ENCODE data around the gene DCP1B.

GRCh38 chr12:1904875-1905274 is 99.4 kb downstream of the DCP1B start:
- TF ChIP-seq CTCF (IDR thresholded peaks at IDR 0.05) (no peak), POLR2A (IDR thresholded peaks at IDR 0.05) (no peak)
